NB4 (cell line): Measurements from ENCODE around the gene NLRP4.

Source experiments
- CTCF ChIP-seq: IDR thresholded peaks from one replicate; pipeline ENCODE4 v1.5.1; 2012; ENCODE audit warnings: low read depth, low read length
- POLR2A ChIP-seq: IDR thresholded peaks from 2 replicates; pipeline ENCODE4 v1.6.1; 2011; ENCODE audit warnings: mild to moderate bottlenecking; ENCODE audit not compliant: insufficient read length; ENCODE audit errors: extremely low read depth

GRCh38 chr19:55923556-55923955, 87.2 kb downstream of the NLRP4 start:
- TF ChIP-seq CTCF (no peak), POLR2A (no peak)
